GM12878 (cell line): ENCODE results near the gene BCO1. TPM values are rescaled to one million over a fixed set of nuclear protein-coding genes. Genes with fewer than 3 reads are reported as not detected.

Experiments used
- ATAC-seq: fragments of 200-7000 bp; cut with Tn5 transposase; 3 replicates; pipeline ENCODE4 v1.9.1; 2020; ENCODE audit warnings: mild to moderate bottlenecking, moderate library complexity
- BruUV-seq: library from RNA; stranded (reverse); fragments of 400-500 nt; replicated peaks from 2 replicates; lab custom pipeline; 2021; lab: Mats Ljungman, UMichigan
- CTCF ChIA-PET: fragments of 300-600 bp; sonication (Branson Sonifier 250); formaldehyde crosslinking; extraction: SDS; loops from one replicate; lab custom pipeline; 2021; ENCODE audit warnings: inconsistent platforms; lab: Yijun Ruan, JAX
- POLR2A ChIA-PET: fragments of 350-600 bp; formaldehyde crosslinking; extraction: SDS; loops from one replicate; lab custom pipeline; 2021; ENCODE audit warnings: inconsistent platforms; lab: Charles Lee
- RAD21 ChIA-PET: fragments of 300-600 bp; sonication (Branson Sonifier 250); formaldehyde crosslinking; loops from one replicate; lab custom pipeline; 2023; ENCODE audit warnings: antibody characterized with exemption; ENCODE audit not compliant: unreplicated experiment; lab: Charles Lee
- SMC1A ChIA-PET: fragments of 300-600 bp; sonication (Branson Sonifier 250); formaldehyde crosslinking; loops from one replicate; lab custom pipeline; 2023; ENCODE audit not compliant: unreplicated experiment, uncharacterized antibody; lab: Charles Lee
- DNase-seq: peaks from one replicate; pipeline ENCODE4 v3.0.0-alpha.2; 2011; ENCODE audit warnings: low read depth, low spot score
- FAIRE-seq: peaks from 3 replicates; lab custom pipeline; 2011; peaks lifted over from hg19 to GRCh38; lab: Jason Lieb, UNC
- H2AFZ ChIP-seq: 2 replicates; pipeline ENCODE4 v1.6.0; 2011; ENCODE audit warnings: low read depth, low read length, control low read depth; ENCODE audit not compliant: control insufficient read depth
- H3K27ac ChIP-seq: 2 replicates; pipeline ENCODE4 v1.5.1; 2011; ENCODE audit warnings: control low read depth; ENCODE audit not compliant: control insufficient read depth, insufficient read depth
- H3K27me3 ChIP-seq, 2 experiments: replicated peaks in 1 of 2; 2 replicates each; pipeline versions ENCODE4 v1.6.0 to v1.6.1; 2011; ENCODE audit warnings: low read length in 1 of 2; ENCODE audit not compliant: control insufficient read depth in 2 of 2, insufficient read depth in 2 of 2
- H3K36me3 ChIP-seq, 2 experiments: 2 replicates each; pipeline ENCODE4 v1.5.1; 2011; ENCODE audit warnings: low read length in 1 of 2; ENCODE audit not compliant: control insufficient read depth in 2 of 2, insufficient read depth in 2 of 2
- H3K4me1 ChIP-seq: 2 replicates; pipeline ENCODE4 v1.6.1; 2011; ENCODE audit warnings: mild to moderate bottlenecking, low read length, moderate library complexity, mixed read lengths; ENCODE audit not compliant: control insufficient read depth, insufficient read depth
- H3K4me2 ChIP-seq: 2 replicates; pipeline ENCODE4 v1.6.0; 2011; ENCODE audit warnings: control low read depth; ENCODE audit not compliant: control insufficient read depth, insufficient read depth
- H3K4me3 ChIP-seq: fragments of 200-600 bp; sonication (generic); 2 replicates; pipeline ENCODE4 v1.5.1; 2016
- H3K79me2 ChIP-seq: 2 replicates; pipeline ENCODE4 v1.6.0; 2011; ENCODE audit warnings: low read length; ENCODE audit not compliant: control insufficient read depth, insufficient read depth
- H3K9ac ChIP-seq: 2 replicates; pipeline ENCODE4 v1.8.0; 2011; ENCODE audit warnings: low read length, control low read depth, mixed read lengths; ENCODE audit not compliant: control insufficient read depth, insufficient read depth
- H3K9me3 ChIP-seq: replicated peaks from 3 replicates; pipeline ENCODE4 v1.5.1; 2011; ENCODE audit warnings: mild to moderate bottlenecking, low read length; ENCODE audit not compliant: control insufficient read depth, insufficient read depth
- H4K20me1 ChIP-seq: 2 replicates; pipeline ENCODE4 v1.6.0; 2011; ENCODE audit not compliant: control insufficient read depth, insufficient read depth
- CBX5 ChIP-seq: sonication (generic); IDR thresholded peaks from 2 replicates; pipeline ENCODE4 v1.6.1; 2016; ENCODE audit warnings: low read depth, moderate library complexity, mild to moderate bottlenecking, inconsistent platforms
- CHD1 ChIP-seq: IDR thresholded peaks from 2 replicates; pipeline ENCODE4 v1.6.1; 2012; ENCODE audit warnings: low read depth, low read length, improper control_type of control experiment
- FOXK2 ChIP-seq: fragments of 450-650 bp; IDR thresholded peaks from 2 replicates; pipeline ENCODE4 v1.6.1; 2017; ENCODE audit warnings: mild to moderate bottlenecking, moderate library complexity
- HDAC6 ChIP-seq: fragments of 200-600 bp; sonication (generic); IDR thresholded peaks from one replicate; pipeline ENCODE4 v1.8.0; 2017; ENCODE audit warnings: antibody characterized with exemption; ENCODE audit not compliant: unreplicated experiment
- IRF4 ChIP-seq: IDR thresholded peaks from 2 replicates; pipeline ENCODE4 v1.6.1; 2011; ENCODE audit warnings: low read depth, low read length
- PML ChIP-seq: IDR thresholded peaks from 2 replicates; pipeline ENCODE4 v1.6.1; 2012; ENCODE audit warnings: low read length, inconsistent platforms
- RB1 ChIP-seq: fragments of 450-650 bp; formaldehyde crosslinking; IDR thresholded peaks from 2 replicates; pipeline ENCODE4 v1.6.1; 2017; ENCODE audit warnings: mild to moderate bottlenecking, borderline replicate concordance
- SMARCA5 ChIP-seq: fragments of 450-650 bp; IDR thresholded peaks from 2 replicates; pipeline ENCODE4 v1.6.1; 2017; ENCODE audit warnings: mild to moderate bottlenecking
- SP1 ChIP-seq: IDR thresholded peaks from one replicate; pipeline ENCODE4 v1.6.1; 2011; ENCODE audit warnings: low read depth, low read length
- SPI1 ChIP-seq: IDR thresholded peaks from 2 replicates; pipeline ENCODE4 v1.6.1; 2011; ENCODE audit warnings: low read depth, mild to moderate bottlenecking, low read length, moderate library complexity, borderline replicate concordance; ENCODE audit not compliant: insufficient read depth
- SREBF2 ChIP-seq: IDR thresholded peaks from 2 replicates; pipeline ENCODE4 v1.6.1; 2012; ENCODE audit warnings: mild to moderate bottlenecking, low read length
- WRNIP1 ChIP-seq: IDR thresholded peaks from 2 replicates; pipeline ENCODE4 v1.6.1; 2011; ENCODE audit warnings: low read depth, low read length, improper control_type of control experiment, borderline replicate concordance
- WGBS: methylation state at CpG from one replicate; pipeline ENCODE4 v1.1.6; 2016; ENCODE audit warnings: low lambda C conversion rate; ENCODE audit not compliant: insufficient replicate concordance, insufficient coverage; ENCODE audit errors: missing lambda C conversion rate; 5-methylcytosine and 5-hydroxymethylcytosine counted together
- in situ Hi-C: fragments of 300-500 bp; cut with MboI; formaldehyde crosslinking; loops from 9 replicates; pipeline ENCODE4 v1.14.3; 2018; ENCODE audit warnings: mixed read lengths
- intact Hi-C: fragments of 100-400 bp; cut with micrococcal nuclease; formaldehyde crosslinking; loops from one replicate; pipeline ENCODE4 v1.14.2; 2022; ENCODE audit not compliant: unreplicated experiment
- polyA plus RNA-seq, 11 experiments: library from polyadenylated mRNA; depleted of rRNA in 4 of 11; unstranded in 6 of 11; stranded (reverse) in 5 of 11; fragments of >200 nt; fragmentation: Nextera tagmentation in 4 of 11; fragmentation: Illumina TruSeq in 1 of 11; extraction: Ambion mirVana in 4 of 11; extraction: Trizol in 1 of 11; gene quantifications; 1 replicate in 1 of 11; 2 replicates in 10 of 11; pipeline versions ENCODE4 v1.2.1 to v1.2.3, GENCODE V29; 2011 to 2016; ENCODE audit warnings: inconsistent platforms in 2 of 11, missing spikeins in 2 of 11, low read depth in 1 of 11
- total RNA-seq, 4 experiments: library from RNA; depleted of rRNA in 3 of 4; stranded (reverse); fragments of >200 nt in 3 of 4; fragmentation: Illumina TruSeq in 1 of 4; extraction: Trizol in 1 of 4; gene quantifications; 2 replicates each; pipeline versions ENCODE4 v1.2.1 to v1.2.3, GENCODE V29; 2013 to 2021
- TF ChIP-seq, protein P1 (sequence below): fragments of 450-650 bp; IDR thresholded peaks from 2 replicates; pipeline ENCODE4 v1.6.1; 2016; ENCODE audit warnings: mild to moderate bottlenecking

BCO1 gene
- total and polyA plus RNA-seq, 10 of the 15 experiments (the other 5 are each of a cell fraction or from before 2014, with no cell fraction given) = 0.09 to 0.21 (median 0.14) TPM; not detected in 7

DNA sequence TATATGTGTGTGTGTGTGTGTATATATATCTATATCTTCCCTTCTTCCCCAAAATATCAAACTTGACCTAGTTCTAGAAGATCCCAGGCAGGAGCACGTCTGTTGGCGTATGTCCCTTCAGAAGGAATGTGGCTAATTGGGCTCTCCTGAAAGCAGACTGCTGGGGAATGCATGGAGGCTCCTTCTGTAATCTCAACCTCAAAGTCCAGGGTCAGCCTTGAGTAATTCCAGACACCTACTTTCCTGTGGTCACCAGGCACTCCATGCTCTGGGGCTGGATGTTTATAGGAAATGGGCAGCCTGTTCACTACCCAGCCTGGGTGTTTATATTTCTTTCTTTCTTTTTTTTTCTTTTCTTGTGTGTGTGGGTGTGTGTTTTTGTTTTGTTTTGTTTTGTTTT lies 13.4 kb downstream of the BCO1 start:
- ATAC-seq = no peak
- DNase-seq = no peak
- Histone ChIP-seq H3K27ac (no peak overlapping the region), H3K4me3 (no peak overlapping the region), H3K4me2 (no peak overlapping the region), H3K27me3 (no peaks in the 10 kb centered on the region), H3K36me3 (no peaks in the 10 kb centered on the region), H4K20me1 (no peaks in the 10 kb centered on the region), H3K4me1 (no peaks in the 10 kb centered on the region), H3K79me2 (no peaks in the 10 kb centered on the region), H3K9me3 (no peaks in the 10 kb centered on the region), H3K9ac (no peak overlapping the region), H2AFZ (no peak overlapping the region)
- ChIA-PET CTCF (no interaction called here), POLR2A (no interaction called here), SMC1A (no interaction called here), RAD21 (no interaction called here)
- FAIRE-seq = no peak
- in situ Hi-C loops = no loop called here
- no TSS peak for BruUV-seq
- no peak for TF ChIP-seq HDAC6
- no peak for TF ChIP-seq IRF4
- TF ChIP-seq, protein P1, sequence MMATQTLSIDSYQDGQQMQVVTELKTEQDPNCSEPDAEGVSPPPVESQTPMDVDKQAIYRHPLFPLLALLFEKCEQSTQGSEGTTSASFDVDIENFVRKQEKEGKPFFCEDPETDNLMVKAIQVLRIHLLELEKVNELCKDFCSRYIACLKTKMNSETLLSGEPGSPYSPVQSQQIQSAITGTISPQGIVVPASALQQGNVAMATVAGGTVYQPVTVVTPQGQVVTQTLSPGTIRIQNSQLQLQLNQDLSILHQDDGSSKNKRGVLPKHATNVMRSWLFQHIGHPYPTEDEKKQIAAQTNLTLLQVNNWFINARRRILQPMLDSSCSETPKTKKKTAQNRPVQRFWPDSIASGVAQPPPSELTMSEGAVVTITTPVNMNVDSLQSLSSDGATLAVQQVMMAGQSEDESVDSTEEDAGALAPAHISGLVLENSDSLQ = no peak
- no peak for TF ChIP-seq SMARCA5
- TF ChIP-seq RB1 = no peak
- TF ChIP-seq PML = no peak
- no peak for TF ChIP-seq SP1
- TF ChIP-seq FOXK2 = no peak
- TF ChIP-seq WRNIP1 = no peak
- TF ChIP-seq SPI1 = no peak
- TF ChIP-seq CBX5 = no peak
- TF ChIP-seq CHD1 = no peak
- no peak for TF ChIP-seq SREBF2
- 22% methylated on average over 2 of the region's 2 CpGs for WGBS
- intact Hi-C loops = no loop called here
